Common myeloid progenitor, CD34-positive (primary cell): ENCODE measurements around the gene PTPRE.

Experiments
- CTCF ChIA-PET: fragments of 350-600 bp; sonication (Branson Sonifier 250); formaldehyde crosslinking; loops from one replicate; lab custom pipeline; 2021; ENCODE audit warnings: antibody characterized with exemption; lab: Charles Lee
- POLR2A ChIA-PET: fragments of 350-600 bp; sonication (Branson Sonifier 250); formaldehyde crosslinking; loops from one replicate; lab custom pipeline; 2021; ENCODE audit warnings: antibody characterized with exemption; lab: Charles Lee
- DNase-seq, 3 donors: peaks; one replicate each; pipeline versions ENCODE4 v3.0.0 to v3.0.0-alpha.2; 2013
- H3K27ac ChIP-seq, 2 experiments: 1 replicate in 1 of 2; 2 replicates in 1 of 2; pipeline ENCODE4 v1.7.0; 2013; ENCODE audit warnings: inconsistent platforms in 2 of 2, low read length in 2 of 2, mild to moderate bottlenecking in 2 of 2, low read depth in 1 of 2, moderate library complexity in 1 of 2; ENCODE audit not compliant: severe bottlenecking in 2 of 2, insufficient read depth in 1 of 2, poor library complexity in 1 of 2
- H3K27me3 ChIP-seq, 5 experiments: replicated peaks in 2 of 5; 1 replicate in 3 of 5; 2 replicates in 2 of 5; pipeline versions ENCODE4 v1.6.1 to v1.7.0; 2013; ENCODE audit warnings: low read length in 4 of 5, mild to moderate bottlenecking in 2 of 5, moderate library complexity in 2 of 5, inconsistent platforms in 1 of 5; ENCODE audit not compliant: insufficient read depth in 5 of 5, control insufficient read depth in 4 of 5
- H3K36me3 ChIP-seq, 4 experiments: 1 replicate in 2 of 4; 2 replicates in 2 of 4; pipeline versions ENCODE4 v1.6.1 to v1.7.0; 2013; ENCODE audit warnings: low read length in 3 of 4, control low read depth in 1 of 4, mild to moderate bottlenecking in 1 of 4; ENCODE audit not compliant: control insufficient read depth in 4 of 4, insufficient read depth in 4 of 4
- H3K4me1 ChIP-seq, 4 experiments: 1 replicate in 3 of 4; 2 replicates in 1 of 4; pipeline versions ENCODE4 v1.6.1 to v1.7.1; 2013; ENCODE audit warnings: low read length in 3 of 4, mild to moderate bottlenecking in 3 of 4, control low read depth in 1 of 4, inconsistent platforms in 1 of 4, moderate library complexity in 1 of 4; ENCODE audit not compliant: control insufficient read depth in 4 of 4, insufficient read depth in 4 of 4; ENCODE audit errors: control extremely low read depth in 1 of 4
- H3K4me3 ChIP-seq, 7 experiments: 1 replicate in 4 of 7; 2 replicates in 3 of 7; pipeline versions ENCODE4 v1.5.1 to v1.7.0; 2013; ENCODE audit warnings: mild to moderate bottlenecking in 7 of 7, low read length in 6 of 7, moderate library complexity in 6 of 7, inconsistent platforms in 2 of 7, low read depth in 2 of 7, control low read depth in 1 of 7; ENCODE audit not compliant: insufficient read depth in 4 of 7, control insufficient read depth in 1 of 7; ENCODE audit errors: extremely low read depth in 1 of 7
- H3K9me3 ChIP-seq, 5 experiments: 1 replicate in 4 of 5; 2 replicates in 1 of 5; pipeline versions ENCODE4 v1.6.1 to v1.7.1; 2013; ENCODE audit warnings: low read length in 4 of 5, mild to moderate bottlenecking in 2 of 5, inconsistent platforms in 1 of 5, low read depth in 1 of 5, moderate library complexity in 1 of 5; ENCODE audit not compliant: control insufficient read depth in 4 of 5, insufficient read depth in 2 of 5; ENCODE audit errors: control extremely low read depth in 1 of 5
- WGBS: methylation state at CpG from one replicate; pipeline ENCODE4 v1.1.5; 2013; ENCODE audit not compliant: insufficient coverage; 5-methylcytosine and 5-hydroxymethylcytosine counted together

The PTPRE gene

DNA sequence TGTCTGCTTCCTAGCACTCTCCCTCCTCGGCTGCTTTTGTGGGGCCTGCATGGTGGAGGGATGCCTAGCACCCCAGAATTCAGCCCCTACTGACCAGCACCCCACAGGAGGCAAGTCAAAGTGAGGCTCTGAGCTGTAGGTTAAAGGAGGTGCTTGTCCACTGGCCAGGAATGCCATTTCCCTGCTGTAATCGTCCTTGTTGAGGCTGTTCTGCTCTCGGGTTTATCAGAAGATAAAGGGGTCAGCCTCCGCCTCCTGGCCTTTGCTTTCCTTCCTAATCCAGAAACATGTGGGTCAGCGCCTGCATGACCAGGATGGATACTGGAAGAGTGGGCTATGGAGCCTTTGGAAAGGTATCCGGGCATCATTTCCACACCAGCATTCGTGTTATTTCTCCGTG, 120.4 kb downstream of the PTPRE start:
- no peaks in the 10 kb centered on the region for H3K9me3 ChIP-seq
- no peak for DNase-seq
- H3K36me3 ChIP-seq, result no peaks in the 10 kb centered on the region
- WGBS, result 96% methylated on average over 6 of the region's 8 CpGs
- POLR2A ChIA-PET, result no interaction called here
- peaks cover 0 to 1% (median 0%) of the 10 kb centered on the region in 5 experiments for H3K27me3 ChIP-seq
- H3K4me3 ChIP-seq, result no peak overlapping the region
- no peak overlapping the region for H3K27ac ChIP-seq
- CTCF ChIA-PET, result interaction anchor here (1.1 to 3.7 kb wide), 4 partner anchors 9 to 53 kb away, joined by 3 to 18 read pairs (median 9); no protein-coding TSS in a partner anchor
- H3K4me1 ChIP-seq, result peaks cover 0 to 16% (median 10%) of the 10 kb centered on the region in 4 experiments

DNA sequence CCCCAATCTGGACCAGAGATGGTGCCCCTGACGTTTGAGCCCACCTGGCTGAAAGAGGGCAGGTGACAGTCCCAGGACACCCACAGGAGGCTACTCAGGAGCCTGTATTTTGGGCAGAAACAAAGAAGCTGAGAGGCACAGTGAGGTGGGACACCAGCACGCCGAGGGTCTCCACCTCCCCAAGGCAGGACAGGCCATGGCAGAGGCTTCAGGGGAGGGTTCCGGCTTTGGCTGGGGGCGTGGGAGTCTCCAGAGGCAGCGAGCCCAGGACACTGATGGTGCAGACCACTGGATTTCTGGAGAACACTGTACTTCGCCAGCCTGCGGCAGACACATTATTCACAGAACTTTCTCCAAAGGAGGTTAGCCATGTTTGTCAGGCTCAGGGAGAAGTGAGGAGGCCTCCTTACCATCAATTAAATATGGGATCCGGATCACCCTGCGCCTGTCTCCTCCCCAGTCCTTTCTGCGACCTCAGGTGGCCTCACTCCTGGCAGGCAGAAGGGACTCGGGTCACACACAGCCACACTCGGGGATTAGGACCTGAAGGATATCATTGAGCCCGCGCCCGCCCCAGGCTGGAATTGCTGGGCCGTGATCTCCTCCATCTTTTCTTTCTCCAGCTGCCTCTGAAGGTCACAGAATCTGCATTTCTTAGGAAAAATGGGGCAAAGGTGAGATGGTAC, 121.1 kb downstream of the PTPRE start:
- WGBS, result 89% methylated on average over 8 of the region's 17 CpGs
- POLR2A ChIA-PET, result no interaction called here
- H3K27me3 ChIP-seq, result peaks cover 0 to 1% (median 0%) of the 10 kb centered on the region in 5 experiments
- H3K4me1 ChIP-seq, result peaks cover 0 to 16% (median 10%) of the 10 kb centered on the region in 4 experiments
- H3K36me3 ChIP-seq, result no peaks in the 10 kb centered on the region
- DNase-seq, result no peak
- no peak overlapping the region for H3K4me3 ChIP-seq
- CTCF ChIA-PET, result interaction anchor here (1.7 to 2.2 kb wide), 3 partner anchors 17 to 42 kb away, joined by 6 to 12 read pairs (median 7); no protein-coding TSS in a partner anchor
- H3K9me3 ChIP-seq, result no peaks in the 10 kb centered on the region
- no peak overlapping the region for H3K27ac ChIP-seq

DNA sequence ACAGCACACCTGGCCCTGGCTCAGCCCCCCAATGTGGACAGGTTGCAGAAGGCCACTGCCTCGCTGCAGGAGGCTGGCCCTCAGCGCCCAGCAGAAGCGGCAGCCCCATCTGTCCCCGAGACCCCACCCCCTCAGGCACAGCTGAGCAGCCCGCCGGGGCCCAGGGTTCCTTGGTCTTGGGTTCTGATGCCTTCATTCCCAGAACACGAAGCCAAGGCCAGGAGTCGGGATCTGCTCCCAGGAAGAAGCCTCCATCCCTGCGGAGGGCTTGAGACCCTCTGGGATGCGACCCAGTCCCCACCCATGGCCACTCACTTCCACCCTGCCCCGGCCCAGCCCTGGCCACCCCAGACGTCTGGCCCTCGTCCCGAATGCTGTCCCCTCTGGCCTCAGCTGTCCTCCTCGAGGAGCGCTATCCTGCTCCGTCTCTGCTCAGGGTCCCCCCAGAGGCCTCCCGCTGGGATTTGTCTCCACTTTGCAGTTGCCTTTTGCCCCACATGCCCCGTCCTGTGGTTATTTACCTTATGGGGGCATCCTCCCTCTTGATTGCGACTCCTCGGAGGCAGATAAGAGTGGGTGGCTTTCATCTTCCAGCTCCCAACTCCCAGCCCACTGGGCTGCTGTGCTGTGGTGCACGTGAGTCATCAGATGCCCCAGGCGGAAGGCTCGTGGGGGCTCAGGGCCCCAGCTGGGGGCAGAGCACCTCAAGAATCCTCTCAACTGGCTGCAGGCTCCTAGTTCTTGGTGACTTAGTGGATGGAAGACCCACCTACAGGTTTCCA, 121.8 kb downstream of the PTPRE start:
- no peaks in the 10 kb centered on the region for H3K36me3 ChIP-seq
- H3K9me3 ChIP-seq, result no peaks in the 10 kb centered on the region
- H3K27me3 ChIP-seq, result peaks cover 0 to 1% (median 0%) of the 10 kb centered on the region in 5 experiments
- CTCF ChIA-PET, result interaction anchor here (1.0 to 1.7 kb wide), 4 partner anchors 8 to 41 kb away, joined by 3 to 7 read pairs (median 4); no protein-coding TSS in a partner anchor
- POLR2A ChIA-PET, result no interaction called here
- no peak for DNase-seq
- H3K4me1 ChIP-seq, result peaks cover 0 to 16% (median 10%) of the 10 kb centered on the region in 4 experiments
- H3K4me3 ChIP-seq, result no peak overlapping the region
- no peak overlapping the region for H3K27ac ChIP-seq
- WGBS, result 97% methylated on average over 17 of the region's 24 CpGs

GRCh38 chr10:128029290-128029651, 122.4 kb downstream of the PTPRE start:
- no peak overlapping the region for H3K4me3 ChIP-seq
- no peaks in the 10 kb centered on the region for H3K9me3 ChIP-seq
- H3K36me3 ChIP-seq, result no peaks in the 10 kb centered on the region
- H3K4me1 ChIP-seq, result peaks cover 0 to 16% (median 10%) of the 10 kb centered on the region in 4 experiments
- H3K27me3 ChIP-seq, result peaks cover 0 to 1% (median 0%) of the 10 kb centered on the region in 5 experiments
- POLR2A ChIA-PET, result no interaction called here
- DNase-seq, result no peak
- CTCF ChIA-PET, result interaction anchor here (0.8 to 1.7 kb wide), 6 partner anchors 9 to 121 kb away, joined by 3 to 7 read pairs (median 4); no protein-coding TSS in a partner anchor
- no peak overlapping the region for H3K27ac ChIP-seq
- WGBS, result 98% methylated on average over 7 of the region's 7 CpGs

GRCh38 chr10:128029731-128030369, 122.9 kb downstream of the PTPRE start:
- H3K4me3 ChIP-seq, result no peak overlapping the region
- no peaks in the 10 kb centered on the region for H3K36me3 ChIP-seq
- H3K27ac ChIP-seq, result no peak overlapping the region
- WGBS, result 97% methylated on average over 14 of the region's 17 CpGs
- peaks cover 0 to 1% (median 0%) of the 10 kb centered on the region in 5 experiments for H3K27me3 ChIP-seq
- ChIA-PET CTCF (interaction anchor here (0.8 to 1.7 kb wide), 7 partner anchors 9 to 121 kb away, joined by 3 to 7 read pairs (median 3); no protein-coding TSS in a partner anchor), POLR2A (no interaction called here)
- H3K9me3 ChIP-seq, result no peaks in the 10 kb centered on the region
- DNase-seq, result no peak
- H3K4me1 ChIP-seq, result peaks cover 0 to 16% (median 10%) of the 10 kb centered on the region in 4 experiments

DNA sequence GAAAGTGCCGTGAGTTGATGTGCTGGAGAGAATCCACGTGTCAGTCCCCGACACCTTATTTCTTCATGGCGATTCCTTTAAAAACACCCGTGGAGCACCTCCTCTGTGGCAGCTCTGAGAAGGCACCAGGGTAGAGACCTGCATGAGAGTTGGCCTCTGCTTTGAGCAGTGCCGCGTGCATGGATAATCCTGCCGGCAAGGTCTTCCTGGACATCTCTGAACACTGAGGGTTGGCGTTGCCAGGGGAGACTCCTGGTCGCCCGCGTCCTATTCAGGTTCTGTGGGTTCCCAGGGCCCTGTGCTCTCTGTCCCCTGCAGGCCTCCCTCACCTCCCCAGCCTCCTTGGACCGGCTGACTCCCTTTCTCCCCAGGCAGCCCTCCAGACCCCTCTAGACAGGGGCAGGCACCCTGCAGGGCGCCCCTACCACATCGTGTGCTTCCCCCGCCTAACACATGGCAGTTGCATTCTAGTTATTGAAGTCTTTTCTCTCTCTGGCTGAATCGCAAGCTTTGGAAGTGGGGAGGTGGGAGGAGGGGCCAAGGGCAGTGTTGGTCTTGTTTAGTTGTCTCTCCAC, 123.7 kb downstream of the PTPRE start:
- no peak overlapping the region for H3K27ac ChIP-seq
- no peaks in the 10 kb centered on the region for H3K9me3 ChIP-seq
- ChIA-PET POLR2A (no interaction called here), CTCF (interaction anchor here (0.8 to 1.1 kb wide), 3 partner anchors 38 to 315 kb away, joined by 3 read pairs; no protein-coding TSS in a partner anchor)
- no peaks in the 10 kb centered on the region for H3K36me3 ChIP-seq
- H3K4me3 ChIP-seq, result no peak overlapping the region
- 95% methylated on average over 14 of the region's 17 CpGs for WGBS
- peaks cover 0 to 1% (median 0%) of the 10 kb centered on the region in 5 experiments for H3K27me3 ChIP-seq
- peaks cover 0 to 15% (median 10%) of the 10 kb centered on the region in 4 experiments for H3K4me1 ChIP-seq
- no peak for DNase-seq
